Fibroblast of lung (primary cell): ENCODE data around the gene MTMR4.
A peak's percentile ranks its signal among the peaks of the same experiment; 100 is the strongest.

Experiments
- EZH2 ChIP-seq: IDR thresholded peaks from 2 replicates; pipeline ENCODE4 v1.5.1; 2012; ENCODE audit warnings: low read length, control low read depth, mild to moderate bottlenecking; ENCODE audit errors: missing control alignments
- TF ChIP-seq, protein P1 (sequence below), 2 donors: IDR thresholded peaks in 1 of 2; conservative IDR thresholded peaks in 1 of 2; 1 replicate in 1 of 2; 2 replicates in 1 of 2; pipeline ENCODE4 v1.5.1; 2011 to 2012; ENCODE audit warnings: low read length in 2 of 2, control low read depth in 1 of 2, inconsistent platforms in 1 of 2, low read depth in 1 of 2, mild to moderate bottlenecking in 1 of 2

DNA sequence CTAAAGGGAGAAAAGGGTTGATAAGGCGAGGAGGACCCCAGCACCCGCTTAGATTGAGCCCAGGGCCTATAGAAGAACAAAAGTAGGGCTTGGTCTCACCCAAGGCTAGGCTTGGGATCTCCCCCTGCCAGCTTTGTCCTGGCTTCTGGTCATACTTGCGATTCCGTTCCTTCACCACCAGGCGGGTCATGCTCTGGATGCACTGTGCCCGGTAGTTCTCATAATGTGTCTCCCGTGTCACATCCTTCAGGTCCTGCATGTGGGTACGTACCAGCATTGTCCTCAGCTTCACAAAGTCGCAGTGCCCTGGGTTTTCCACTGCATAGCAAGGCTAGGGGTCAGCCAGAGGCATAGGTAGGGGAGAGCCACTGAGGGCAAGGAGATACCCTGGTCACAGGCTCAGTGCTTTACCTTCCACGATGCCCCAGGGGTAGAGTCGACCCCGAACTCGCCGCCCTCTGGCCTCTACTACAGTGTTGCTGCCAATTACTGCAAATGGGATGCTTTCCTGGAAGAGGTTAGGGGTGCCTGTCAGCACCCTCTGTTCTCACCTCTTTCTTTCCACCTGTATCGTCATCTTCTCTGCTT lies 6.5 kb upstream of the MTMR4 start:
- TF ChIP-seq, protein P1, sequence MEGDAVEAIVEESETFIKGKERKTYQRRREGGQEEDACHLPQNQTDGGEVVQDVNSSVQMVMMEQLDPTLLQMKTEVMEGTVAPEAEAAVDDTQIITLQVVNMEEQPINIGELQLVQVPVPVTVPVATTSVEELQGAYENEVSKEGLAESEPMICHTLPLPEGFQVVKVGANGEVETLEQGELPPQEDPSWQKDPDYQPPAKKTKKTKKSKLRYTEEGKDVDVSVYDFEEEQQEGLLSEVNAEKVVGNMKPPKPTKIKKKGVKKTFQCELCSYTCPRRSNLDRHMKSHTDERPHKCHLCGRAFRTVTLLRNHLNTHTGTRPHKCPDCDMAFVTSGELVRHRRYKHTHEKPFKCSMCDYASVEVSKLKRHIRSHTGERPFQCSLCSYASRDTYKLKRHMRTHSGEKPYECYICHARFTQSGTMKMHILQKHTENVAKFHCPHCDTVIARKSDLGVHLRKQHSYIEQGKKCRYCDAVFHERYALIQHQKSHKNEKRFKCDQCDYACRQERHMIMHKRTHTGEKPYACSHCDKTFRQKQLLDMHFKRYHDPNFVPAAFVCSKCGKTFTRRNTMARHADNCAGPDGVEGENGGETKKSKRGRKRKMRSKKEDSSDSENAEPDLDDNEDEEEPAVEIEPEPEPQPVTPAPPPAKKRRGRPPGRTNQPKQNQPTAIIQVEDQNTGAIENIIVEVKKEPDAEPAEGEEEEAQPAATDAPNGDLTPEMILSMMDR (conservative IDR thresholded peaks at IDR 0.05 in 1 of 2, IDR thresholded peaks at IDR 0.05 in 1 of 2; ENCODE audit: low read depth in 1 of 2, low read length in 2 of 2): peak; percentile 38 to 47
- TF ChIP-seq EZH2: no peak
